K562 (cell line): ENCODE results near the gene CCL11. TPM values are rescaled to one million over a fixed set of nuclear protein-coding genes. Genes with fewer than 3 reads are reported as not detected.

Source experiments
- ATAC-seq: fragments of 200-7000 bp; cut with Tn5 transposase; 3 replicates; pipeline ENCODE4 v1.9.1; 2020; ENCODE audit warnings: moderate library complexity
- BruUV-seq: library from RNA; stranded (reverse); fragments of 400-500 nt; replicated peaks from 2 replicates; lab custom pipeline; 2021; lab: Mats Ljungman, UMichigan
- CTCF ChIA-PET: fragments of 300-600 bp; formaldehyde crosslinking; extraction: SDS; loops from one replicate; lab custom pipeline; 2021; ENCODE audit warnings: low intra/inter-chr PET ratio; lab: Yijun Ruan, JAX
- POLR2A ChIA-PET: fragments of 300-600, 350-650 bp; sonication (Branson Sonifier 250); formaldehyde crosslinking; extraction: SDS; loops from one replicate; lab custom pipeline; 2021; ENCODE audit warnings: antibody characterized with exemption, inconsistent platforms; lab: Yijun Ruan, JAX
- DNase-seq, 4 experiments: peaks; one replicate each; pipeline versions ENCODE4 v3.0.0 to v3.0.0-alpha.2; 2011 to 2018; ENCODE audit warnings: low spot score in 3 of 4, mixed read lengths in 3 of 4; ENCODE audit errors: extremely low read depth in 1 of 4
- FAIRE-seq: peaks from 2 replicates; lab custom pipeline; 2011; peaks lifted over from hg19 to GRCh38; lab: Jason Lieb, UNC
- H2AFZ ChIP-seq: 2 replicates; pipeline ENCODE4 v1.6.0; 2011; ENCODE audit warnings: low read depth, low read length, control low read depth, inconsistent platforms
- H3K27ac ChIP-seq: fragments of 200-600 bp; 3 replicates; pipeline ENCODE4 v1.8.0; 2011; ENCODE audit warnings: low read depth, mild to moderate bottlenecking, control low read depth, inconsistent platforms, low read length, moderate library complexity, mixed read lengths; ENCODE audit errors: extremely low read depth
- H3K27me3 ChIP-seq, 2 experiments: fragments of 300-600 bp in 1 of 2; 2 replicates in 1 of 2; 3 replicates in 1 of 2; pipeline versions ENCODE4 v1.6.0 to v1.8.0; 2011; ENCODE audit warnings: inconsistent platforms in 2 of 2, low read length in 2 of 2, mild to moderate bottlenecking in 1 of 2, mixed read lengths in 1 of 2, moderate library complexity in 1 of 2; ENCODE audit not compliant: control insufficient read depth in 2 of 2, insufficient read depth in 2 of 2
- H3K36me3 ChIP-seq: fragments of 300-600 bp; 3 replicates; pipeline ENCODE4 v1.8.0; 2011; ENCODE audit warnings: mild to moderate bottlenecking, low read length, inconsistent platforms; ENCODE audit not compliant: control insufficient read depth, insufficient read depth
- H3K4me1 ChIP-seq, 2 experiments: fragments of 200-600 bp in 1 of 2; replicated peaks in 1 of 2; 2 replicates in 1 of 2; 3 replicates in 1 of 2; pipeline versions ENCODE4 v1.5.1 to v1.8.0; 2011; ENCODE audit warnings: inconsistent platforms in 2 of 2, low read length in 2 of 2, mild to moderate bottlenecking in 1 of 2, mixed read lengths in 1 of 2, moderate library complexity in 1 of 2; ENCODE audit not compliant: control insufficient read depth in 2 of 2, insufficient read depth in 2 of 2
- H3K4me2 ChIP-seq: 2 replicates; pipeline ENCODE4 v1.6.1; 2011; ENCODE audit warnings: low read length, control low read depth, inconsistent platforms, mixed read lengths; ENCODE audit not compliant: insufficient read depth
- H3K4me3 ChIP-seq: fragments of 200-600 bp; sonication (generic), shearing (Covaris generic); 2 replicates; pipeline ENCODE4 v1.5.1; 2016; ENCODE audit warnings: control low read depth, inconsistent platforms
- H3K79me2 ChIP-seq: fragments of 200-600 bp; 3 replicates; pipeline ENCODE4 v1.8.0; 2011; ENCODE audit warnings: low read length, inconsistent platforms; ENCODE audit not compliant: control insufficient read depth, insufficient read depth
- H3K9ac ChIP-seq, 2 experiments: 2 replicates each; pipeline versions ENCODE4 v1.6.0 to v1.6.1; 2011; ENCODE audit warnings: low read depth in 2 of 2, low read length in 2 of 2, control low read depth in 1 of 2, inconsistent platforms in 1 of 2, mild to moderate bottlenecking in 1 of 2, mixed read lengths in 1 of 2; ENCODE audit not compliant: insufficient read depth in 1 of 2
- H3K9me1 ChIP-seq: one replicate; pipeline ENCODE4 v1.6.0; 2011; ENCODE audit warnings: inconsistent platforms, mild to moderate bottlenecking, low read length, moderate library complexity; ENCODE audit not compliant: control insufficient read depth, insufficient read depth
- H3K9me3 ChIP-seq: replicated peaks from 2 replicates; pipeline ENCODE4 v1.5.1; 2011; ENCODE audit warnings: low read depth, low read length, inconsistent platforms; ENCODE audit not compliant: control insufficient read depth, insufficient read depth
- H4K20me1 ChIP-seq: replicated peaks from 2 replicates; pipeline ENCODE4 v1.6.1; 2011; ENCODE audit warnings: low read length, inconsistent platforms, mixed read lengths; ENCODE audit not compliant: control insufficient read depth, insufficient read depth
- CAMTA2 ChIP-seq: fragments of 250-450 bp; sonication (Bioruptor Pico); conservative IDR thresholded peaks from 2 replicates; pipeline ENCODE4 v1.5.1; 2022
- RAD21 ChIP-seq, 2 experiments: fragments of 250-450 bp in 1 of 2; fragments of 450-650 bp in 1 of 2; sonication (Bioruptor Pico) in 1 of 2; formaldehyde crosslinking in 1 of 2; IDR thresholded peaks in 1 of 2; conservative IDR thresholded peaks in 1 of 2; 2 replicates each; pipeline versions ENCODE4 v1.4.0 to v1.8.0; 2020 to 2022; ENCODE audit warnings: mild to moderate bottlenecking in 2 of 2, moderate library complexity in 1 of 2
- SMARCA4 ChIP-seq: fragments of 450-650 bp; IDR thresholded peaks from 2 replicates; pipeline ENCODE4 v1.6.1; 2016
- ZFP36 ChIP-seq: fragments of 150-350 bp; IDR thresholded peaks from 2 replicates; pipeline ENCODE4 v1.6.1; 2018; ENCODE audit warnings: low read length, low read depth; ENCODE audit not compliant: partially characterized antibody
- ZKSCAN1 ChIP-seq: fragments of 150-350 bp; IDR thresholded peaks from 2 replicates; pipeline ENCODE4 v1.6.1; 2016; ENCODE audit warnings: low read depth, low read length
- WGBS: fragments of 100-300 bp; shearing (Covaris generic); methylation state at CpG from one replicate; pipeline ENCODE4 v1.1.6; 2016; ENCODE audit warnings: low coverage, mixed read lengths; ENCODE audit not compliant: insufficient coverage; ENCODE audit errors: missing lambda C conversion rate; 5-methylcytosine and 5-hydroxymethylcytosine counted together
- in situ Hi-C: fragments of 300-500 bp; cut with MboI; formaldehyde crosslinking; loops from 4 replicates; pipeline ENCODE4 v1.15.0; 2018; ENCODE audit warnings: inconsistent platforms, mixed read lengths
- intact Hi-C: fragments of 100-400 bp; cut with micrococcal nuclease; formaldehyde crosslinking; loops from 2 replicates; pipeline ENCODE4 v1.14.2; 2022
- polyA plus RNA-seq, 8 experiments: library from polyadenylated mRNA; depleted of rRNA in 4 of 8; stranded (reverse) in 5 of 8; unstranded in 3 of 8; fragments of >200 nt; fragmentation: Nextera tagmentation in 2 of 8; fragmentation: Illumina TruSeq in 1 of 8; extraction: Ambion mirVana in 2 of 8; extraction: Trizol in 1 of 8; gene quantifications; 2 replicates each; pipeline versions ENCODE4 v1.2.1 to v1.2.3, GENCODE V29; 2011 to 2014; ENCODE audit warnings: inconsistent platforms in 1 of 8, missing spikeins in 1 of 8
- total RNA-seq, 7 experiments: library from RNA; depleted of rRNA in 6 of 7; stranded (reverse); fragments of >200 nt in 6 of 7; fragmentation: Illumina TruSeq in 2 of 7; extraction: Trizol in 2 of 7; gene quantifications; 2 replicates each; pipeline versions ENCODE4 v1.2.1 to v1.2.3, GENCODE V29; 2011 to 2021; ENCODE audit warnings: low replicate concordance in 1 of 7
- TF ChIP-seq, protein P1 (sequence below): IDR thresholded peaks from 2 replicates; pipeline ENCODE4 v1.6.1; 2012; ENCODE audit warnings: low read depth, low read length, improper control_type of control experiment, borderline replicate concordance
- TF ChIP-seq, protein P2 (sequence below), 3 experiments: IDR thresholded peaks in 2 of 3; conservative IDR thresholded peaks in 1 of 3; 2 replicates each; pipeline ENCODE4 v1.5.1; 2011 to 2012; ENCODE audit warnings: low read length in 3 of 3, mild to moderate bottlenecking in 3 of 3, control low read depth in 2 of 3, improper control_type of control experiment in 1 of 3, inconsistent platforms in 1 of 3, low read depth in 1 of 3, mixed read lengths in 1 of 3, moderate library complexity in 1 of 3; ENCODE audit not compliant: insufficient read depth in 2 of 3

Gene CCL11
- total and polyA plus RNA-seq, 9 of the 15 experiments (the other 6 are each of a cell fraction or from before 2014, with no cell fraction given), result not detected

DNA sequence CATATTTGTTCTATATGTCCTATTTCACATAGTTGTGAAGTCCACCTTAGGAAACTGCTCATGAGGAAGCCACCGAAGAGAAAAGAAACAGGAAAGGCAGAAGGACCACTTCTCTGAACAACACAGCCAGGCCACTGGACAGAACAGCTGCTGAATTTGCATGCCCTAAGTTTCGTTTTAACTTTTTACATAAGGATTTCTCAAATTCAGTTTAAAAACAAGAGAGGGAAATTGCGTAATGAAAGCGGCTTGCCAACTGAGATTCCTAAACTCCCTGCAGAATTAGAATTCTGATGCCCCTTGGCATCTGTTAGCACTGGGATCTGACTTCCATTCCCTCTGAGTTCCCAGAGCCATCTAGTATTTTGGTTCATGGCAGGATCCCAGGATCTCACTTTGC, 28.7 kb downstream of the CCL11 start:
- ATAC-seq, result no peak
- Histone ChIP-seq H3K79me2 (no peaks in the 10 kb centered on the region), H3K4me1 (no peaks in the 10 kb centered on the region; a peak in 1 of 5 replicates), H2AFZ (no peak overlapping the region), H3K9me3 (no peaks in the 10 kb centered on the region), H3K9ac (no peak overlapping the region), H3K27me3 (0 out of 5 replicates have a peak, but pooled peaks cover 2 to 5% of the 10 kb centered on the region in 2 experiments), H3K9me1 (no peaks in the 10 kb centered on the region), H4K20me1 (no peaks in the 10 kb centered on the region), H3K4me2 (no peak overlapping the region), H3K4me3 (no peak overlapping the region), H3K36me3 (no peaks in the 10 kb centered on the region), H3K27ac (no peak overlapping the region)
- no peak for FAIRE-seq
- intact Hi-C loops, result no loop called here
- BruUV-seq, result no TSS peak
- no peak for DNase-seq
- whole genome bisulfite sequencing, result 0% methylated on average over 4 of the region's 4 CpGs
- in situ Hi-C loops, result no loop called here
- TF ChIP-seq ZFP36, result no peak
- ChIA-PET CTCF (no interaction called here), POLR2A (no interaction called here)

DNA sequence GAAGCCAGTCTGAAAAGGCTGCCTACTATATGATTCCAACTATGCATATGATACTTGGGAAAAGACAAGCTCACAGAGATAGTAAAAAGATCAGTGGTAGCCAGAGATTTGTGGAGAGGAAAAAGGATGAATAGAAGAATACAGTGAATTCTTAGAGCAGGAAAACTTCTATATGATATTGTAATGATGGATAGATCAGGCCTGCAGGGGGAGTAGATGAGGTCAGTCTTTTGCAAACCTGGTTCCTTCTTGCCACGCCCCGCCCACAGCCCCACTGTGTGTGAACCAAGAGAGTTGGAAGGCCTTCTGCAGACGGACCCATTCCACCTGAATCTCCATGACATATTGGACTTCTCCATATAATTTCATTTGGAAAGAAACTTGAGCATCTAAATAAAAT, 32.9 kb downstream of the CCL11 start:
- no peak overlapping the region for H3K4me2 ChIP-seq
- DNase-seq, result peak; percentile 48 to 59 (median 54)
- H3K9me3 ChIP-seq, result no peaks in the 10 kb centered on the region
- intact Hi-C loops (loop anchor here (5.0 kb wide), 1 partner anchor 44 kb away; the partner anchor contains the start of gene CCL1), in situ Hi-C loops (no loop called here)
- no peaks in the 10 kb centered on the region for H3K79me2 ChIP-seq
- H4K20me1 ChIP-seq, result no peaks in the 10 kb centered on the region
- no peaks in the 10 kb centered on the region for H3K27me3 ChIP-seq
- peak; percentile 89 for ATAC-seq
- H3K4me1 ChIP-seq, result no peaks in the 10 kb centered on the region; a peak in 1 of 5 replicates
- WGBS, result 4% methylated on average over 3 of the region's 3 CpGs
- no peak overlapping the region for H3K27ac ChIP-seq
- no TSS peak for BruUV-seq
- no peak for TF ChIP-seq CAMTA2 (CRISPR knock-in tag)
- peak; percentile 46; the same call in 1 of the 2 replicates for TF ChIP-seq ZKSCAN1
- TF ChIP-seq, protein P1, sequence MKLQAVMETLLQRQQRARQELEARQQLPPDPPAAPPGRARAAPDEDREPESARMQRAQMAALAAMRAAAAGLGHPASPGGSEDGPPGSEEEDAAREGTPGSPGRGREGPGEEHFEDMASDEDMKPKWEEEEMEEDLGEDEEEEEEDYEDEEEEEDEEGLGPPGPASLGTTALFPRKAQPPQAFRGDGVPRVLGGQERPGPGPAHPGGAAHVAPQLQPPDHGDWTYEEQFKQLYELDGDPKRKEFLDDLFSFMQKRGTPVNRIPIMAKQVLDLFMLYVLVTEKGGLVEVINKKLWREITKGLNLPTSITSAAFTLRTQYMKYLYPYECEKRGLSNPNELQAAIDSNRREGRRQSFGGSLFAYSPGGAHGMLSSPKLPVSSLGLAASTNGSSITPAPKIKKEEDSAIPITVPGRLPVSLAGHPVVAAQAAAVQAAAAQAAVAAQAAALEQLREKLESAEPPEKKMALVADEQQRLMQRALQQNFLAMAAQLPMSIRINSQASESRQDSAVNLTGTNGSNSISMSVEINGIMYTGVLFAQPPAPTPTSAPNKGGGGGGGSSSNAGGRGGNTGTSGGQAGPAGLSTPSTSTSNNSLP, result peak; percentile 73; the same call in 1 of the 2 replicates
- TF ChIP-seq RAD21 (CRISPR knock-in tag; conservative IDR thresholded peaks at IDR 0.05 in 1 of 2, IDR thresholded peaks at IDR 0.05 in 1 of 2), result peak in 1 of 2 experiments; percentile 22; a peak in 1 of 4 replicates
- no peak for TF ChIP-seq SMARCA4
- TF ChIP-seq, protein P2, sequence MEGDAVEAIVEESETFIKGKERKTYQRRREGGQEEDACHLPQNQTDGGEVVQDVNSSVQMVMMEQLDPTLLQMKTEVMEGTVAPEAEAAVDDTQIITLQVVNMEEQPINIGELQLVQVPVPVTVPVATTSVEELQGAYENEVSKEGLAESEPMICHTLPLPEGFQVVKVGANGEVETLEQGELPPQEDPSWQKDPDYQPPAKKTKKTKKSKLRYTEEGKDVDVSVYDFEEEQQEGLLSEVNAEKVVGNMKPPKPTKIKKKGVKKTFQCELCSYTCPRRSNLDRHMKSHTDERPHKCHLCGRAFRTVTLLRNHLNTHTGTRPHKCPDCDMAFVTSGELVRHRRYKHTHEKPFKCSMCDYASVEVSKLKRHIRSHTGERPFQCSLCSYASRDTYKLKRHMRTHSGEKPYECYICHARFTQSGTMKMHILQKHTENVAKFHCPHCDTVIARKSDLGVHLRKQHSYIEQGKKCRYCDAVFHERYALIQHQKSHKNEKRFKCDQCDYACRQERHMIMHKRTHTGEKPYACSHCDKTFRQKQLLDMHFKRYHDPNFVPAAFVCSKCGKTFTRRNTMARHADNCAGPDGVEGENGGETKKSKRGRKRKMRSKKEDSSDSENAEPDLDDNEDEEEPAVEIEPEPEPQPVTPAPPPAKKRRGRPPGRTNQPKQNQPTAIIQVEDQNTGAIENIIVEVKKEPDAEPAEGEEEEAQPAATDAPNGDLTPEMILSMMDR (IDR thresholded peaks at IDR 0.05 in 2 of 3, conservative IDR thresholded peaks at IDR 0.05 in 1 of 3; ENCODE audit: insufficient read depth in 2 of 3, low read depth in 1 of 3, low read length in 3 of 3), result peak; percentile 36 to 54 (median 52)
- H3K9me1 ChIP-seq, result no peaks in the 10 kb centered on the region
- CTCF ChIA-PET, result no interaction called here
- no peaks in the 10 kb centered on the region for H3K36me3 ChIP-seq
- H3K9ac ChIP-seq, result no peak overlapping the region
- POLR2A ChIA-PET, result no interaction called here
- H2AFZ ChIP-seq, result no peak overlapping the region
- H3K4me3 ChIP-seq, result no peak overlapping the region
- FAIRE-seq, result peak; percentile 15
